ENCODE measurements around the gene AGAP1.

AGAP1 gene

GRCh38 chr2:235903782-235904584, 410.1 kb downstream of the AGAP1 start:
- Histone ChIP-seq H3K9me3 (ENCODE audit: control insufficient read depth, low read length) (no peaks in the 10 kb centered on the region), H3K4me1 (ENCODE audit: control insufficient read depth, insufficient read depth, low read length) (no peaks in the 10 kb centered on the region), H3K36me3 (ENCODE audit: control insufficient read depth, insufficient read depth, low read length) (no peaks in the 10 kb centered on the region), H3K4me3 (ENCODE audit: insufficient read depth, low read depth, low read length) (no peak overlapping the region), H3K27ac (ENCODE audit: insufficient read depth, low read depth, low read length, poor library complexity, severe bottlenecking) (no peak overlapping the region), H3K27me3 (ENCODE audit: control insufficient read depth, insufficient read depth, low read length, poor library complexity, severe bottlenecking) (no peaks in the 10 kb centered on the region)
- 54 to 67% methylated on average over 21 of the region's 21 CpGs for WGBS, 2 experiments

GRCh38 chr2:235904585-235904931, 410.7 kb downstream of the AGAP1 start:
- H3K27ac ChIP-seq (ENCODE audit: insufficient read depth, low read depth, low read length, poor library complexity, severe bottlenecking): no peak overlapping the region
- H3K36me3 ChIP-seq (ENCODE audit: control insufficient read depth, insufficient read depth, low read length): no peaks in the 10 kb centered on the region
- H3K27me3 ChIP-seq (ENCODE audit: control insufficient read depth, insufficient read depth, low read length, poor library complexity, severe bottlenecking): no peaks in the 10 kb centered on the region
- no peaks in the 10 kb centered on the region for H3K9me3 ChIP-seq (ENCODE audit: control insufficient read depth, low read length)
- no peaks in the 10 kb centered on the region for H3K4me1 ChIP-seq (ENCODE audit: control insufficient read depth, insufficient read depth, low read length)
- WGBS, 2 experiments: 43 to 56% methylated on average over 6 of the region's 6 CpGs
- no peak overlapping the region for H3K4me3 ChIP-seq (ENCODE audit: insufficient read depth, low read depth, low read length)

DNA sequence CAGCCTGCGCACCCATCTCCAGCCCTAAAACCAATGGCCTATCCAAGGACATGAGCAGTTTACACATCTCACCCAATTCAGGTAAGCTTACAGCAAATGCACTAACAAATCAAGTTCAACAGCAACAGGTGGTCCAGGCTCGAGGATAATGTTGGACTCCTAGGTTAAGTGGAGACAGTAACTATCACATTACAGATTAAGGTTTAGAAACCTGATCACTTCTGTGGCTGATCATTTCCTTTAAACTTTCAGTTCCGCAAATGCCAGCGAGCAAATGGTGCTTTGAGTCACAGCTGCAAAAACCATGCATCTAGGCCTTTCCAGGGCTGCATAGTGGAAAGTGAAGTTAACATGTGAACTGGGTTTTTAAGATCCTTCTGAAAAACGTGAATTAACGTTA, 415.0 kb downstream of the AGAP1 start:
- WGBS, 2 experiments: 93 to 97% methylated on average over 6 of the region's 6 CpGs
- Histone ChIP-seq H3K4me1 (ENCODE audit: control insufficient read depth, insufficient read depth, low read length) (peaks cover 8% of the 10 kb centered on the region), H3K27ac (ENCODE audit: insufficient read depth, low read depth, low read length, poor library complexity, severe bottlenecking) (no peak overlapping the region), H3K9me3 (ENCODE audit: control insufficient read depth, low read length) (no peaks in the 10 kb centered on the region), H3K27me3 (ENCODE audit: control insufficient read depth, insufficient read depth, low read length, poor library complexity, severe bottlenecking) (no peaks in the 10 kb centered on the region), H3K4me3 (ENCODE audit: insufficient read depth, low read depth, low read length) (no peak overlapping the region), H3K36me3 (ENCODE audit: control insufficient read depth, insufficient read depth, low read length) (no peaks in the 10 kb centered on the region)

DNA sequence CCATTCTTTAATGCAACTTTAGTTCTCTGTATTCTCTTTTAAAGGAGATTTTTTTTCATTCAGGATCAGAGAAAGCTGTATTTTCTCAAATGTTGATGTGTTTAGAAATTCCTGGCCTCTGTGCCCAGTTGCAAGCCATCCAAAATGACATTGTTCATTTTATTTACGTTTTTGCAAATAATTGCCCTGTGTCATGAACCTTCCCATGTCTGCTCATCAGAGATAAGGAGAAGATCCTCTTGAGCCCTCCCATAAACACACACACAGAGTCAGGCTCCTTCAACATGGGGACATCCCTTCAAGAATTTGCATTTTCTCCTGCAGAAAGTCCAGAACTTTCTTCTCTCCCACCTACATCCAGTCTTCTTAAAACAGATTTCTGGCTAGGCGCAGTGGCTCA, 415.5 kb downstream of the AGAP1 start:
- WGBS, 2 experiments: 87 to 93% methylated on average over 2 of the region's 2 CpGs
- peaks cover 8% of the 10 kb centered on the region for H3K4me1 ChIP-seq (ENCODE audit: control insufficient read depth, insufficient read depth, low read length)
- no peak overlapping the region for H3K4me3 ChIP-seq (ENCODE audit: insufficient read depth, low read depth, low read length)
- H3K27me3 ChIP-seq (ENCODE audit: control insufficient read depth, insufficient read depth, low read length, poor library complexity, severe bottlenecking): no peaks in the 10 kb centered on the region
- H3K9me3 ChIP-seq (ENCODE audit: control insufficient read depth, low read length): no peaks in the 10 kb centered on the region
- H3K36me3 ChIP-seq (ENCODE audit: control insufficient read depth, insufficient read depth, low read length): no peaks in the 10 kb centered on the region
- no peak overlapping the region for H3K27ac ChIP-seq (ENCODE audit: insufficient read depth, low read depth, low read length, poor library complexity, severe bottlenecking)

DNA sequence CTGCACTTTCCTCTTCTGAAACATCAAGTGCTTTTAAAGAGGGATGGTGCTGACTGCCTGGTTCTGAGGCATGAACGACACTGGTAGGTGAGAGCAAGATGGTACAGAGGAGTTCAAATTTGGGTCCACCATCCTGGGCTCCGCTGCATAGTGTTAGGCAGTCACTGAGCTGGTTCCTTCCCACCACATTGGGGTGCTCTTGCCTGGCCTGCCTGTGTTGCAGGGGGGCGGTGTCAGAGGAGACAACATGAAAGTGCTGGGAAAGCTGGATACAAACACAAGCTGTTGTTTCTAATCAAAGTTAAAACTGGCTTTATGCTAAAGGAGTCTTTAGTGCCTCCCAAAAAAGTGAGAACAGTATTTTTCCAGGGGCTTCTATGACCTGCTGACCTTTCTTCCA, 416.2 kb downstream of the AGAP1 start:
- no peaks in the 10 kb centered on the region for H3K9me3 ChIP-seq (ENCODE audit: control insufficient read depth, low read length)
- peaks cover 8% of the 10 kb centered on the region for H3K4me1 ChIP-seq (ENCODE audit: control insufficient read depth, insufficient read depth, low read length)
- no peaks in the 10 kb centered on the region for H3K27me3 ChIP-seq (ENCODE audit: control insufficient read depth, insufficient read depth, low read length, poor library complexity, severe bottlenecking)
- no peak overlapping the region for H3K27ac ChIP-seq (ENCODE audit: insufficient read depth, low read depth, low read length, poor library complexity, severe bottlenecking)
- no peaks in the 10 kb centered on the region for H3K36me3 ChIP-seq (ENCODE audit: control insufficient read depth, insufficient read depth, low read length)
- 89 to 91% methylated on average over 3 of the region's 3 CpGs for WGBS, 2 experiments
- no peak overlapping the region for H3K4me3 ChIP-seq (ENCODE audit: insufficient read depth, low read depth, low read length)

DNA sequence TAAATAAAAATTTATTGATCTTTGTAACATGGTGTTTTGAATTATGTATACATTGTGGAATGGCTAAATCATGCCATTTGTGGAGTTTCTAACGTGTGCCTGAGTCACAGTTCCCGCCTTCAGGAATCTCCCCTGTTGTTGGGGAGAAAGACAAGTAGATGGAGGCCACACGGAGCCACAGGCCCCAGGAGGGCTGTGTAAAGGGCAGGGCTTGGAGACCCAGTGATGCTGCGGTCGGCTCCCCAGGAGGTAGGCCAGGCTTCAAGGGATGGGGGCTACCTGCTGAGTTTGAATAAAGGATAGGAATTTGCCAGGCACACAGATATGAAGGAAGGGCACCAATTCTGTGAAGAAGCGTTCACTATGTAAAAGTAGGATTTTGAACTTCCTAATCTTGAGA, 417.3 kb downstream of the AGAP1 start:
- Histone ChIP-seq H3K9me3 (ENCODE audit: control insufficient read depth, low read length) (no peaks in the 10 kb centered on the region), H3K36me3 (ENCODE audit: control insufficient read depth, insufficient read depth, low read length) (no peaks in the 10 kb centered on the region), H3K4me3 (ENCODE audit: insufficient read depth, low read depth, low read length) (no peak overlapping the region), H3K27ac (ENCODE audit: insufficient read depth, low read depth, low read length, poor library complexity, severe bottlenecking) (no peak overlapping the region), H3K27me3 (ENCODE audit: control insufficient read depth, insufficient read depth, low read length, poor library complexity, severe bottlenecking) (no peaks in the 10 kb centered on the region), H3K4me1 (ENCODE audit: control insufficient read depth, insufficient read depth, low read length) (peaks cover 8% of the 10 kb centered on the region)
- WGBS, 2 experiments: 48 to 63% methylated on average over 6 of the region's 6 CpGs

GRCh38 chr2:235911633-235912233, 417.9 kb downstream of the AGAP1 start:
- H3K9me3 ChIP-seq (ENCODE audit: control insufficient read depth, low read length): no peaks in the 10 kb centered on the region
- no peaks in the 10 kb centered on the region for H3K27me3 ChIP-seq (ENCODE audit: control insufficient read depth, insufficient read depth, low read length, poor library complexity, severe bottlenecking)
- no peak overlapping the region for H3K4me3 ChIP-seq (ENCODE audit: insufficient read depth, low read depth, low read length)
- 82 to 86% methylated on average over 9 to 10 of the region's 10 CpGs for WGBS, 2 experiments
- no peaks in the 10 kb centered on the region for H3K36me3 ChIP-seq (ENCODE audit: control insufficient read depth, insufficient read depth, low read length)
- no peak overlapping the region for H3K27ac ChIP-seq (ENCODE audit: insufficient read depth, low read depth, low read length, poor library complexity, severe bottlenecking)
- H3K4me1 ChIP-seq (ENCODE audit: control insufficient read depth, insufficient read depth, low read length): peaks cover 8% of the 10 kb centered on the region

- Histone ChIP-seq H3K27ac (ENCODE audit: insufficient read depth, low read depth, low read length, poor library complexity, severe bottlenecking) (no peak overlapping the region), H3K9me3 (ENCODE audit: control insufficient read depth, low read length) (no peaks in the 10 kb centered on the region), H3K4me1 (ENCODE audit: control insufficient read depth, insufficient read depth, low read length) (peaks cover 8% of the 10 kb centered on the region), H3K36me3 (ENCODE audit: control insufficient read depth, insufficient read depth, low read length) (no peaks in the 10 kb centered on the region), H3K27me3 (ENCODE audit: control insufficient read depth, insufficient read depth, low read length, poor library complexity, severe bottlenecking) (no peaks in the 10 kb centered on the region), H3K4me3 (ENCODE audit: insufficient read depth, low read depth, low read length) (no peak overlapping the region)
- 97 to 98% methylated on average over 9 of the region's 9 CpGs for WGBS, 2 experiments
These were observed 420.9 kb downstream of the AGAP1 start for GRCh38 chr2:235914756-235915155.

DNA sequence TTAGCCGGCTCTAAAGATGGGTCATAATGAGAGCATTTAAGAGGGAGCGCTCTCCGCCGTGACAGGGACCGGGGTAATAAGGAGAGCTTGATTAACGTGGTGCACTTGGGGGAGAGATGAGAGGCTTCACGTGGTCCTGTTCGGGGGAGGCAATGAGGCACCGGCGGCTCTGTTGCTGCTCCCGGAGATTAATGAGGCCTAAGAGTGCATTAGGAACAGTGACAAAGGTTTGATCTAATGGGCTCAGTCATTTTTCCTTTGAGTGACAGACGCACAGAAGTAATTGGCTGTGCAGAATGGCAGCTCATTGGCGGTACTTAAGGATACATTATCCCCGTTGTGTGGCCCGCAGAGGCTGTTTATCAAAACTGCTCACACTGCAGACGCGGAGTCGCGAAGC, 423.7 kb downstream of the AGAP1 start:
- Histone ChIP-seq H3K27ac (ENCODE audit: insufficient read depth, low read depth, low read length, poor library complexity, severe bottlenecking) (no peak overlapping the region), H3K4me3 (ENCODE audit: insufficient read depth, low read depth, low read length) (no peak overlapping the region), H3K36me3 (ENCODE audit: control insufficient read depth, insufficient read depth, low read length) (no peaks in the 10 kb centered on the region), H3K27me3 (ENCODE audit: control insufficient read depth, insufficient read depth, low read length, poor library complexity, severe bottlenecking) (no peaks in the 10 kb centered on the region), H3K4me1 (ENCODE audit: control insufficient read depth, insufficient read depth, low read length) (no peaks in the 10 kb centered on the region), H3K9me3 (ENCODE audit: control insufficient read depth, low read length) (no peaks in the 10 kb centered on the region)
- 93 to 95% methylated on average over 18 to 19 of the region's 19 CpGs for WGBS, 2 experiments

DNA sequence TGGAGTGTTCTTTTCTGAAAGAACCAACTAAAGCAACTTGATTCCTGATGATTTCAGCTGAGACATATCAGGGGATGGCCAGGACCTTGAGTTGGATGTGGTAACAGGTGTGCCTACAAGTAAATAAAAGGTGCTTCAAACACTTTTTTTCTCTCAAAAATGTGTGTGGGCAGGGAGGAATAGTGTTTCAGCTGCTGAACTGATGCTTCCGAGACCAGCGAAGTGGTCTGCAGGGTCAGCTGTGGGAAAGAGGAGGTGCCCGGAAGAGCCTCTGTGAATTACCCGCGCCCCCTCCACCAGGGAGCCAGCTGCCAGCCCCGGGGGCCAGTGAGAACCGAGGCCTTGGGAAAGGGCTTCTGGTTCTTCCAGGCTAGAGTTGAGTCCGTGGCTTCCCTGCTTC, 425.0 kb downstream of the AGAP1 start:
- H3K4me1 ChIP-seq (ENCODE audit: control insufficient read depth, insufficient read depth, low read length): no peaks in the 10 kb centered on the region

More for the DNA sequence above, 425.0 kb downstream of the AGAP1 start:
- no peaks in the 10 kb centered on the region for H3K27me3 ChIP-seq (ENCODE audit: control insufficient read depth, insufficient read depth, low read length, poor library complexity, severe bottlenecking)
- no peaks in the 10 kb centered on the region for H3K9me3 ChIP-seq (ENCODE audit: control insufficient read depth, low read length)
- no peak overlapping the region for H3K4me3 ChIP-seq (ENCODE audit: insufficient read depth, low read depth, low read length)
- H3K36me3 ChIP-seq (ENCODE audit: control insufficient read depth, insufficient read depth, low read length): no peaks in the 10 kb centered on the region
- 94% methylated on average over 8 of the region's 8 CpGs for WGBS, 2 experiments
- H3K27ac ChIP-seq (ENCODE audit: insufficient read depth, low read depth, low read length, poor library complexity, severe bottlenecking): no peak overlapping the region
